DMS79 (cell line): ENCODE measurements around the gene YAE1.
A peak's percentile ranks its signal among the peaks of the same experiment; 100 is the strongest.

Experiments used
- DNase-seq: peaks from one replicate; lab custom pipeline; 2025; lab: John Stamatoyannopoulos, UW

YAE1 gene

GRCh38 chr7:39557222-39557621 lies 9.0 kb upstream of the YAE1 start:
- no peak for DNase-seq

DNA sequence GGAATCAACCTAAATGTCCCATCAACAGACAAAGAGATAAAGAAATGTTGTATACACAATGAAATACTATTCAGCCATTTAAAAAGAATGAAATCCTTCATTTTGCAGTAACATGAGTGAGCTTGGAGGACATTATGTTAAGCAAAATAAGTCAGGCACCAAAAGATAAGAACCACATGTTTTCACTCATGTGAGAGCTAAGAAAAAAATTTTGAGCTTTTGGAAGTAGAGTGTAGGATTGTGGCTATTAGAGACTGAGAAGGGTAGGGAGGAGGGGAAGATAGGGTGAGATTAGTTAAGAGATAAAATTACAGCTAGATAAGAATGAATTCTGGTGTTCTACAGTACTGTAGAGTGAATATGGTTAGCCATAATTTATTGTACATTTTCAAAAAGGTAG lies 8.3 kb upstream of the YAE1 start:
- DNase-seq: no peak

GRCh38 chr7:39560408-39560807 lies 5.8 kb upstream of the YAE1 start:
- no peak for DNase-seq

- no peak for DNase-seq
Observed at GRCh38 chr7:39560997-39561396, 5.2 kb upstream of the YAE1 start.

- DNase-seq: no peak
Observed at GRCh38 chr7:39565538-39565937, 666 bp upstream of the YAE1 start.

GRCh38 chr7:39567294-39567693 lies 1.1 kb downstream of the YAE1 start:
- DNase-seq: no peak

GRCh38 chr7:39574673-39575349 lies 8.6 kb downstream of the YAE1 start:
- no peak for DNase-seq

DNA sequence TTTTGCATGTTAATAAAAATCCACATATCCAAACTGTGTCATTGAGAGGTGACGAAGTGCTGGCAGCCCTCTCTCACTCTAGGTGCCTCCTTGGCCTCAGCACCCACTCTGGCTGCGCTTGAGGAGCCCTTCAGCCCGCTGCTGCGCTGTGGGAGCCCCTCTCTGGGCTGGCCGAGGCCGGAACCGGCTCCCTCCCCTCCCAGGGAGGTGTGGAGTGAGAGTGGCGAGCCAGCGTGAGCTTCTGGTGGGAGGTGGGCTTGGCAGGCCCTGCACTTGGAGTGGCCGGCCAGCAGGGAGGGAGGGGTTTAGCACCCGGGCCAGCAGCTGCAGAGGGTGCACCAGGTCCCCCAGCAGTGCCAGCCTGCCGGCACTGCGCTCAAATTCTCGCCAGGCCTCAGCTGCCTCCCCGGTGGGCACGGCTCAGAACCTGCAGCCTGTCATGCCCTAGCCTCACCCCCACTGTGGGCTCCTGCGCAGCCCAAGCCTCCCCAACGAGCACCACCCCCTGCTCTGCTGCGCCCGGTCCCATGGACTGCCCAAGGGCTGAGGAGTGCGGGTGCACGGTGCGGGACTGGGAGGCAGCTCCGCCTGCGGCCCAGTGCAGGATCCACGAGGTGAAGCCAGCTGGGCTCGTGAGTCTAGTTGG lies 11.1 kb downstream of the YAE1 start:
- no peak for DNase-seq

- peak; percentile 58 for DNase-seq
Observed at GRCh38 chr7:39580149-39580874, 14.1 kb downstream of the YAE1 start.

DNA sequence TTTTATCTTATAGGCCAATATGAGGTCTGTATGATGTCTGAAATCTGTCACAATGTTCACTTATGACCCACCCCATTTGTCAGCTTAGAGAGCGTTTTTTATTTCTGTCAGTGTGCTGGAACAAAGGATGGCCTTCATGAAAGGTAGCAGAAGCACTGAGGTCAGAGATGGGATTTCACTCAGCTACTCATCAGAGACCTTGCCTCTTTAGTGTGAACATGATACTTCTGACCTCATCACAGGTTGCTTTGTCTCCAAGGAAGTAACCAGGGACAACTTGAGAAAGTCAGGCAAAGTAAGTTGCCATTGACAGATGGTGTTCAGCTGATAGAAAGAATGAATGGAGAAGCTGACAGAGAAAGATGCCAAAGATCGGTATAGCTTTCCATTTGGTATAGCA lies 16.3 kb downstream of the YAE1 start:
- no peak for DNase-seq

DNA sequence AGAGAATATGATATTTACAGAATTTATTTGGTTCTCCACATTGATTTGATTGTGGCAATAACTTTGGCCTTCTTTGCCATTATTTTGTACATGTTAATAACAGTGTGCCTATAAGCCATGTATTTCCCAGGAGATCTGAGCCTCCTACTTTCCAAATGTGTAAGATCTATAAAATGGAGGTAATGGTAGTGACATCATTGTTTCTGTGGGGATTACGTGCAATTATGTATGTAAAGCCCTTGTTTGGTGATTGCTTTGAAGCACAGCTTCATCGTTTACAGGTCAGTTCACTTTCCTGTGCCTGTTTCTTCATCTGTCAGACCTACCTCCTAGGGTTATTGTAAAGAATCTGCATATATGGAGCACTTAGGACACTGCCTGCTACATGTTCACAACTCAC lies 17.3 kb downstream of the YAE1 start:
- DNase-seq: no peak

- no peak for DNase-seq
Observed at GRCh38 chr7:39587393-39587792, 21.2 kb downstream of the YAE1 start.

DNA sequence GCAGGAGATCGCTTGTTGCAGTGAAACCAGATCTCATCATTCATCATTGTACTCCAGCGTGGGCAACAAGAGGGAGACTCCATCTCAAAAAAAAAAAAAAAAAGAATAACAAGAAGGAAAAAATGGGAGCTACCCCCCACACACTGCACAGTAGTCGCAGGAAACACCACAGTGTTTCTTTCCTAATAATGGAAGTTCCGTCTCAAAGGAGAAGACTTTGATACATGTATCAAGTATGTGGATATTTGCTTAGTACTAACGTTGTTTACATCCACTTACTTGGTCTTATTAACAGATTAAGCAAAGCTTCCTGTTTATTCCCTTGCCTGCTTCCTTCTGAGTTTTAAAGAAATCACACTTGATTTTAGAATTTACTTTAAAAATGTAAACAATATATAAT lies 22.2 kb downstream of the YAE1 start:
- no peak for DNase-seq

- DNase-seq: peak; percentile 43
Observed at GRCh38 chr7:39589323-39590111, 23.3 kb downstream of the YAE1 start.

GRCh38 chr7:39592586-39592985 lies 26.4 kb downstream of the YAE1 start:
- DNase-seq: no peak

- peak; percentile 13 for DNase-seq
Observed at GRCh38 chr7:39594988-39595620, 28.9 kb downstream of the YAE1 start.

GRCh38 chr7:39602351-39602750 lies 36.1 kb downstream of the YAE1 start:
- no peak for DNase-seq

- DNase-seq: no peak
Observed at GRCh38 chr7:39603924-39604323, 37.7 kb downstream of the YAE1 start.

DNA sequence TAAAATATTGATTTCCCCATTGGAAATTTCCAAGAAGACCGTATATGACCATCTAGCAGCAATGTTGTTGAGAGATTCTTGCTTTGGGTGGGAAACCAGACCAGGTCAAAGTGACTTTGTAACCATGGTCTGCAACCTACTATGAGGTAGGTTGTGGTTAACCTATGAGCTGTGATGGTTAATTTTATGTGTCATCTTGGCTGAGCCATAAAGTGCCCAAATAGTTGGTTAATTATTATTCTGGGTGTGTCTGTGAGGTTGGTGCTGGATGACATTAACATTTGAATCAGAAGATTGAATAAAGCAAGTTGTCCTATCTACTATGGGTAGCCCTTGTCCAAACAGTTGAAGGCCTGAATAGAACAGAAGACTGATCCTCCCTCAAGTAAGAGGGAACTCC lies 38.9 kb downstream of the YAE1 start:
- no peak for DNase-seq

GRCh38 chr7:39606352-39606751 lies 40.1 kb downstream of the YAE1 start:
- no peak for DNase-seq

DNA sequence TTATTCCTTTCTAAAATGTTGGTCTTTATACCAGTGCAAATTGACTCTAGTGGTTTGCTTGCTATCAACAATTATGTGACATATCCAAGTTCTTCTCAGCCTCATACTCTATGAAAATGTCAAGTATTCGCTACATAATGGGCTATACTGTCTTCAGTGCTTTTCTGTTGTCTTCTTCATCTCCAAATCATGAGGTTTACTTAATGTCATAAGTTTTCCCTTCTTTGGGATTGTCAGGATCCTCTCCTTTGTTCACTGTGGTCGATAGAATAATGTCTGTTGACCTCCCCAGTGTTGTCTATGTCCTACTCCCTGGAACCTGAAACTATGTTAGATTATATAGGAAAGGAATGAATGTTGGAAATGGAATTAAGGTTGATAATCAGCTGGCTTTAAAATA lies 40.7 kb downstream of the YAE1 start:
- no peak for DNase-seq

DNA sequence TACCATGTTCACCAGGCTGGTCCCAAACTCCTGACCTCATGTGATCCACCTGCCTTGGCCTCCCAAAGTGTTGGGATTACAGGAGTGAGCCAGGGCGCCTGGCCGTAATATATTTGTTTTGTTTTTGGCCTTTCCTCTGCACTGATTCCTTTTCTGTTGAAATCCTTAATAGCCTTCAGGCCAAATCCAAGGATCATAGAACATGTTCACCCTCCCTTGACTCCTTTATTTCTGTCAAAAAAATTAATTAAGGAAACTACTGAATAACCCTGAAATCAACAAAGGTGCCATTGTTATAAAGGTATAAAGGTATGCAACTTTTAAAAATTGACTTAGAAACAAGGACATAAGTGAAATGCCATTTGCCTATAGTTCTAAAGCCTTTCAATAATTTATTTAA lies 41.7 kb downstream of the YAE1 start:
- no peak for DNase-seq
